Mammary epithelial cell (primary cell): ENCODE measurements around the gene SERINC3.

ENCODE experiments used
- CTCF ChIP-seq, 2 donors: IDR thresholded peaks in 1 of 2; conservative IDR thresholded peaks in 1 of 2; 2 replicates each; pipeline ENCODE4 v1.5.1; 2011 to 2012; ENCODE audit warnings: inconsistent platforms in 2 of 2, low read length in 2 of 2, mild to moderate bottlenecking in 2 of 2, control low read depth in 1 of 2, low read depth in 1 of 2; ENCODE audit not compliant: insufficient read depth in 1 of 2; ENCODE audit errors: extremely low read depth in 1 of 2
- EZH2 ChIP-seq: IDR thresholded peaks from 2 replicates; pipeline ENCODE4 v1.6.1; 2012; ENCODE audit warnings: low read length, inconsistent platforms, borderline replicate concordance

GRCh38 chr20:44497761-44498160 is 24.1 kb downstream of the SERINC3 start:
- TF ChIP-seq CTCF (conservative IDR thresholded peaks at IDR 0.05 in 1 of 2, IDR thresholded peaks at IDR 0.05 in 1 of 2; ENCODE audit: extremely low read depth in 1 of 2, insufficient read depth in 1 of 2, low read depth in 1 of 2, low read length in 2 of 2) = no peak
- TF ChIP-seq EZH2 = no peak
